Glutamatergic neuron (in vitro differentiated cells): ENCODE results near the gene TTC27. TPM values are rescaled to one million over a fixed set of nuclear protein-coding genes. Genes with fewer than 3 reads are reported as not detected.

ENCODE experiments used
- DNase-seq: peaks from one replicate; pipeline ENCODE4 v3.0.0; 2022
- H3K27ac Mint-ChIP-seq: one replicate; pipeline ENCODE4 v1.8.0; 2020; ENCODE audit warnings: mild to moderate bottlenecking, mixed read lengths, inconsistent platforms; ENCODE audit not compliant: unreplicated experiment
- H3K27me3 Mint-ChIP-seq: one replicate; pipeline ENCODE4 v1.8.0; 2020; ENCODE audit warnings: mild to moderate bottlenecking, moderate library complexity, mixed read lengths, inconsistent platforms; ENCODE audit not compliant: unreplicated experiment
- H3K36me3 Mint-ChIP-seq: one replicate; pipeline ENCODE4 v1.8.0; 2020; ENCODE audit warnings: mild to moderate bottlenecking, mixed read lengths, inconsistent platforms; ENCODE audit not compliant: unreplicated experiment
- H3K4me1 Mint-ChIP-seq: one replicate; pipeline ENCODE4 v1.8.0; 2020; ENCODE audit warnings: mild to moderate bottlenecking, low read depth, mixed read lengths, inconsistent platforms; ENCODE audit not compliant: unreplicated experiment
- H3K4me3 Mint-ChIP-seq: one replicate; pipeline ENCODE4 v1.8.0; 2020; ENCODE audit warnings: mild to moderate bottlenecking, mixed read lengths, inconsistent platforms; ENCODE audit not compliant: unreplicated experiment
- H3K9me3 Mint-ChIP-seq: one replicate; pipeline ENCODE4 v1.8.0; 2020; ENCODE audit warnings: mild to moderate bottlenecking, moderate library complexity, mixed read lengths, inconsistent platforms; ENCODE audit not compliant: unreplicated experiment
- CTCF ChIP-seq: fragments of 200-600 bp; sonication (generic); IDR thresholded peaks from one replicate; pipeline ENCODE4 v1.5.0; 2021; ENCODE audit not compliant: partially characterized antibody, unreplicated experiment
- total RNA-seq: library from RNA; stranded (reverse); fragmentation: NEBNext Ultra II Directional; extraction: Animal tissue kit (Norgen Biotek cat#: 25700); gene quantifications from one replicate; pipeline ENCODE4 v1.2.1, GENCODE V29; 2021; ENCODE audit not compliant: unreplicated experiment

Gene TTC27
- total RNA-seq, 1 donor from 2014 or later, result 8.3 TPM

- Mint-ChIP-seq H3K4me3 (no peak overlapping the region), H3K9me3 (no peaks in the 10 kb centered on the region), H3K27ac (no peak overlapping the region), H3K27me3 (no peaks in the 10 kb centered on the region), H3K4me1 (no peaks in the 10 kb centered on the region), H3K36me3 (peaks cover 5% of the 10 kb centered on the region)
- no peak for TF ChIP-seq CTCF
- DNase-seq, result no peak
Measured at GRCh38 chr2:32847734-32848133, 219.9 kb downstream of the TTC27 start.

- H3K27ac Mint-ChIP-seq, result no peak overlapping the region
- TF ChIP-seq CTCF, result no peak
- H3K4me1 Mint-ChIP-seq, result no peaks in the 10 kb centered on the region
- peaks cover 1% of the 10 kb centered on the region for H3K9me3 Mint-ChIP-seq
- no peak for DNase-seq
- H3K4me3 Mint-ChIP-seq, result no peak overlapping the region
- no peaks in the 10 kb centered on the region for H3K27me3 Mint-ChIP-seq
- peaks cover 5% of the 10 kb centered on the region for H3K36me3 Mint-ChIP-seq
Measured at GRCh38 chr2:32849456-32850194, 221.8 kb downstream of the TTC27 start.

GRCh38 chr2:32851777-32852439, 224.1 kb downstream of the TTC27 start:
- Mint-ChIP-seq H3K9me3 (peaks cover 1% of the 10 kb centered on the region), H3K36me3 (no peaks in the 10 kb centered on the region), H3K27me3 (no peaks in the 10 kb centered on the region), H3K27ac (no peak overlapping the region), H3K4me3 (no peak overlapping the region), H3K4me1 (no peaks in the 10 kb centered on the region)
- no peak for TF ChIP-seq CTCF
- no peak for DNase-seq

- Mint-ChIP-seq H3K4me3 (no peak overlapping the region), H3K4me1 (peaks cover 2% of the 10 kb centered on the region), H3K36me3 (no peaks in the 10 kb centered on the region), H3K27me3 (no peaks in the 10 kb centered on the region), H3K9me3 (peaks cover 1% of the 10 kb centered on the region), H3K27ac (no peak overlapping the region)
- TF ChIP-seq CTCF, result no peak
- no peak for DNase-seq
Measured at GRCh38 chr2:32852856-32853255, 225.0 kb downstream of the TTC27 start.

GRCh38 chr2:32856891-32857290, 229.0 kb downstream of the TTC27 start:
- H3K4me1 Mint-ChIP-seq, result peaks cover 2% of the 10 kb centered on the region
- no peak for TF ChIP-seq CTCF
- peaks cover 2% of the 10 kb centered on the region for H3K27me3 Mint-ChIP-seq
- H3K36me3 Mint-ChIP-seq, result no peaks in the 10 kb centered on the region
- DNase-seq, result no peak
- H3K9me3 Mint-ChIP-seq, result peaks cover 1% of the 10 kb centered on the region
- H3K4me3 Mint-ChIP-seq, result no peak overlapping the region
- H3K27ac Mint-ChIP-seq, result no peak overlapping the region
